T-helper 1 cell (primary cell): ENCODE measurements around the gene SHISA3.
"Not testable (repeated sequence)": the region's sequence is repeated elsewhere in the genome, so short reads cannot be mapped to it uniquely, and the experiment has no call there.

ENCODE experiments used
- DNase-seq, 5 donors: peaks; one replicate each; pipeline ENCODE4 v3.0.0-alpha.2; 2012 to 2020
- total RNA-seq, 4 donors: gene quantifications; one replicate each; lab custom pipeline; 2026; lab: John Stamatoyannopoulos, UW

SHISA3 gene
- 0 to 0.12 (median 0) reads per million in 4 donors for total RNA-seq

DNA sequence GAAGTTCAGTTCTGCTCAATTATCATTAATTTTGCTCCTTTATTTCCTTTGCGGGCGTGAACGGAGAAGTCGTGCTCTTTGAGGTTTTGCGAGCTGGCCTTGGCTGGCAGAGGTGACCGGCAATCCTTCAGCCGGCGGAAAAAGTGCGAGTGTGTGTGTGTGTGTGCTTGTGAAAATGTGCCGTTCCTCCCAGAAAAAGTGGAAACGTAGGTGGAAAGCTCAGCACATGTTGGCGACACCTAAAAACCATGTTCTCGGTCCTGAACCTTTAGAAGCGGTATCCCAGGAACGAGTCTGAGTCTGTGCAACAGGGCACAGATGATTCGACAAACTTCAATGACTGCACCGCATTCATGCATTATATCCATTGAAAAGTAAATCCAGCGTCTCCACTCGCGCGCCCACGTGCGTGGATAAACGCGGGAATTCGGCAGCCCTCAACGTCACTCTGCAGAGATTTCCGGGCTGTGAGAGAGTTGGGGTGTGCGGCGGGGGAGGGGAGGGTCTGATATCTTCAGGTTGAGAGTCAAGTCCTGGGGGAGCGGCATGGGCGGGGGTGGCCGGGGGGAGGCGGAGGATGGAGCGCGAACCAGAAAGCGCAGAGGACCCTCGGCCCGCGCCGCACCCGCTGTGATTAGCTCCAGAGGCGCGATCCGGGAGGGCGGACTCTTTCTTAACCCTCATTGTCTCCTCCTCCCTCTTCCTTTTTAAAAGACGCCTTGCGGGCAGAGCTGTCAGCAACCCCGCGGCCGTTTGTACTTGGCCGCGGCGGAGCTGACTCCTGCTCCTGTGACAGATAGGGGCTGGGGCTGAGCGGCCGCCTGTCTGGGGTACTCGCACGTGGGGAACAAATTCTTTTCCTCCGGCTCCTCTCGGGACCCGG is at the start of gene SHISA3:
SHISA3 (plus strand) TSS at position 737 of the 883 bp plus-strand sequence. CDS start 569 bp downstream, outside the sequence.
- DNase-seq, result peak in 1 of 5 donors; percentile 41

DNA sequence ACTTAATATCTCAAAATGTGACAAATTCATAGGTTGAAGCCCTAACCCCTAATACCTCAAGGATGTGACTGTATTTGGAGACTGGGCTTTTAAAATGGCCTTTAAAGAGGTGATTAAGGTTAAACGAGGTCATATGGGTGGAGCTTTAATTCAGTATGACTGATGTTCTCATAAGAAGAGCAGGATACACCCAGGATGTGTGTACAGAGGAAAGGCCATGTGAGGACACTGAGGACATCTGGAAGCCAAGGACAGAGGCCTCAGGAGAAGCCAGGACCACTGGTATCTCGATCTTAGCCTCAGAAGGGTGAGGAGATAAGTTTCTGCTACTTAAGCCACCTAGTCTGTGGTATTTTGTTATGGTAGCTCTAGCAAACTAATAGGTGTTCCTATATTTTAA is 49.0 kb upstream of the SHISA3 start:
- no peak for DNase-seq

DNA sequence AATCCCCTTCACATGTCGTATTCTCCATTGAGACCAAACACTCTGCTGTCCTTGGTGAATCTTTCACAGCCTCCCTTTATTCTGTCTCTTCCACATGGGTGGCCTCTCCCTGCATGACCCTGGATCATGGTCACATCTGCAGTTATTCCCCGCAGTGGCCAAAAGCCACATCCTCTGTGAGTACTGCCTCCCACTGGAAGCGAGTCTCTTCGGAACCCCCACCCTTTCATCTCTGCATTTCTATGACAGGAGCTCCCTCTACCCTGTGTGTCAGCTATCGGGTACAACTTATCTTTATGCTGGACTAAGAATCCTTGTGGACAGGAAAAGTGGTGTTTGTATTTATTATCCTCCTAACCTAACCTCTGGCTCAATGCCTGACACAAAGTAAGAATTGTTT is 48.6 kb upstream of the SHISA3 start:
- no peak for DNase-seq

DNA sequence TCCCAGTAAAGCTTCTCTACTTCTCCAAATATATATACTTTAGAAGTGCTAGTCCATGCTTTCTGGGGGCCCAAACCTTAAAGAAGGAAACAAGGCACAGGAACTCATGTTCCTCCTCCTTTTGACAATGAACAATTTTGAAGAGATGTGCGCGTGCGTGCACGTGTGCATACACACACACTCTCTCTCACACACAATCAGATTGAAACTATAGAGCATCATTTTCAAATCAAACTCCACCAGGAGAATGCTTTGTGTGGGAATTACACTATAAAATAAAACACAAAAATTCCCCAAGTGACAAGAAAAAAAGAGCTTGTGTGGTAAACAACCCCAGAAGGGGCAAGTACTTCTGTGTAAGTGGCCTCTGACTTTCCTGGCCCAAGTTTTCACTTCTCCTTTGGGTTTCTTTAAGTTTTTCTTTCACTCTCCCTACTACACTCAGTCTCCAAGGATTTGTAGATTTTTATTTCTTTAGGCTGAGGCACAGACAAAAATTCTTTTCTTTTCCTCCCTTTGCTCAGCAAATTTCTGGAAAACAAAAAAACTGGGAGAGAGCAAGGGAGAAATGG is 46.6 kb upstream of the SHISA3 start:
- DNase-seq, result no peak

DNA sequence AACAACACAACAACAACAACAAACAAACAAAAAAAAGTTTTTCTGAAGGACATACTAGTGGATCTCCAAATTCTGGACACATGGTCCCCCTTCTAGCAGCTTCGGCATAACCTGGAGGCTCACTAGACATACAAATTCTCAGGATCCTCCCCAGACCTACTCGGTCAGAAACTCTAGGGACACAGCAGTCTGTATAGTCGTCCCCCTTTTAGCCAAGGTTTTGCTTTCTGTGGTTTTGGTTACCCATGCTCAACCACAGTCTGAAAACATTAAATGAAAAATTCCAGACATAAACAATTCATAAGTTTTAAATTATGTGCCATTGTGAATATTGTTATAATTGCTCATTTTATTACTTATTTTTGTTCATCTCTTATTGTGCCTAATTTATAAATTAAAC is 45.2 kb upstream of the SHISA3 start:
- no peak for DNase-seq

DNA sequence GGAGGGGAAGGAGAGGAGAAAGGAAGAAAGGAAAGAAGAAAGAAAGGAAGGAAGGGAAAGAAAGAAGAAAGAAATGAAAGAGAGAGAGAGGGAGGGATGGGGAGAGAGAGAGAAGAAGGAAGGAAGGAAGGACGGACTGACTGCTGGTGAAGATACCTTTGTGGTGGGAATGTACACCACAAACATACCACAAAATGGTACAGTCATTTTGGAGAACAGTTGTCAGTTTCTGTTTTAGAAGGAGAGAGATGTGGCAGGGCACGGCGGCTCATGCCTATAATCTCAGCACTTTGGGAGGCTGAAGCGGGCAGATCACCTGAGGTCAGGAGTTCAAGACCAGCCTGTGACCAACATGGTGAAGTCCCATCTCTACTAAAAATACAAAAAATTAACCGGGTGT is 40.0 kb upstream of the SHISA3 start:
- peak in 1 of 5 donors; percentile 17 for DNase-seq

DNA sequence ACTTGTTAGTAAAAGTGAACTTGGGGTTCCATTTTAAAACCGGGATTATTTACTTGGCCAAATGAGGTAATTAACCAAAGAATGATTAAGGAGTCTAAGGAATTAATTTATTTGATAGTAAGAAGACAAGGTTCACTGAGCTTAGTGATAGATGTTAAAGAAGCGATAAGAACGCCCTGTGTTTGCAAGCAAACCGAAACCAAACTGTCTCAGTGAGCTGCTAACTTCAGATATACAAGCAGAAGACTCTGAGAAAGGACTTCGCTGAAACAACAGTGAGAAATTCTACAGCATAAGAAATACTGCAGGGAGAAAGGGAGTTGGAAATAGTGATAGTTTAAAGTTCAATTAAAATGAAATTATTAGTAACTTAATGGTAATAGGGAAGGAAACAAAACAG is 37.6 kb upstream of the SHISA3 start:
- no peak for DNase-seq

DNA sequence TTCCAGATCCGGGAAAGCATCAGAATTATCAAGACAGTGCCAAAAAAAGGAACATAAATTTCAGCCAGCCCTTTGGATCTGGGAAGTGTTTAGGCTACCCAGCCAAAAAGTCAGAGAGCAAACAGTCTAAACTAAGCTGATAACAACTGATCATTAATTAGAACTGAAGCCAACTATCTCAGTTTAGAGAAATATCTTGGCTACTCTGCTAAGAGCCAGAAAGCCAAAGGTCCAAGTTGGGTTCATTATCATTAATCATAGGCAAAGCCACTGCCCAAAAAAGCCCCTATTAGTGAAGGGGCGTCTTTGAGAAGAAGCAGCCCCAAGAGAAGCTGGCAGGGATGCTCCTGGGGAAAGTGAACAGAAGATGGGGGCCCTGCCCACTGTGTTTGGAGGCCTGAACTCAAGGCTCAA is 37.0 kb upstream of the SHISA3 start:
- no peak for DNase-seq

DNA sequence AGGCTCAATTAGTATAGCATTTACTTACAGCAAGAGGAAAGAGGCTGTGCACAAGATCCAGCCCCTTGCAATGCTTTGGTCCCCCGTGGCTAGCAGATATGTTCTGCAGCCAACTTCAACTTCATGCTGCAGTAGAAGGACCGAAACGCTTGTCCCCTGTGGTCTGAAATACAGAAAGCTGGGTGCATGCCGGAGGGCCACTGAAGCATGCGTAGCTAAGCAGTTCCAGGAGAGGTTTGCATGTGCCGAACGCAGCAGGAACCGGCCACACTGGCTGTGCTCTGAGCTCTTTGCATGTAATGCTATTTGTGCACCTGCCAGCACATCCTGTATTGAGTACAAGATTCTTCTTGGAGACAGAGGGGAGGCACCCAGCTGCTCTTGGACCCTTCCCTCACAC is 35.8 kb upstream of the SHISA3 start:
- no peak for DNase-seq

DNA sequence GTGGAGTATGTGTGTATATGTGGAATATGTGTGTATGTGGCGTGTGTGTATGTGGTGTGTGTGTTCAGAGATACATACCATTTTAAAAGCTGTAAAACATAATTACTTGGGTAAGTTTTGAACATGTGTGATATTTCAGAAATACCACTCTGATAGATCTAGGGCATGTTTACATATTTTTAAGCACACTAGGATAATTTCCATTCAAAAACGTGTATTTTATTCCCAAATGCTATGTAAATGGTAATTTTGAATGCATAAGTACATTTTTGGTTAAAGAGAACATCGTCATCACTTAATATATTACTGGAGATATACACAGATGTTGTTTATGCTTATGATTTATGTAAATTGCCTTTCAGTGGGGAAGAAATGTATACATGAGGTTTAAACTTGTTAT is 34.7 kb upstream of the SHISA3 start:
- DNase-seq, result no peak

DNA sequence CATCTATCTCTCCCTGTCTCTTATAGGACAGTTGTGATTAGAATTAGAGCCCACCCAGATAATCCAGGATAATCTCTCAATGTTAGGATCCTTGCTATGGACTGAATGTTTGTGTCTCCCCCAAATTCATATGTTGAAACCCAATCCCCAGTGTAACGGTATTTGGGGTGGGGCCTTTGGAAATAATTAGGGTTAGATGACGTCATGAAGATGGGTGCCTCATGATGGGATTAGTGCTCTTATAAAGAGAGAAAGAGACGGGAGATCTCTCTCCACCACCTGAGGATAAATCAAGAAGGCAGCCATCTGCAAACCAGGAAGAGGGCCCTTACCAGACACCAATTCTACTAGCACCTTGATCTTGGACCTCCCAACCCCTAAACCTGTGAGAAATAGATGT is 33.7 kb upstream of the SHISA3 start:
- DNase-seq, result no peak

DNA sequence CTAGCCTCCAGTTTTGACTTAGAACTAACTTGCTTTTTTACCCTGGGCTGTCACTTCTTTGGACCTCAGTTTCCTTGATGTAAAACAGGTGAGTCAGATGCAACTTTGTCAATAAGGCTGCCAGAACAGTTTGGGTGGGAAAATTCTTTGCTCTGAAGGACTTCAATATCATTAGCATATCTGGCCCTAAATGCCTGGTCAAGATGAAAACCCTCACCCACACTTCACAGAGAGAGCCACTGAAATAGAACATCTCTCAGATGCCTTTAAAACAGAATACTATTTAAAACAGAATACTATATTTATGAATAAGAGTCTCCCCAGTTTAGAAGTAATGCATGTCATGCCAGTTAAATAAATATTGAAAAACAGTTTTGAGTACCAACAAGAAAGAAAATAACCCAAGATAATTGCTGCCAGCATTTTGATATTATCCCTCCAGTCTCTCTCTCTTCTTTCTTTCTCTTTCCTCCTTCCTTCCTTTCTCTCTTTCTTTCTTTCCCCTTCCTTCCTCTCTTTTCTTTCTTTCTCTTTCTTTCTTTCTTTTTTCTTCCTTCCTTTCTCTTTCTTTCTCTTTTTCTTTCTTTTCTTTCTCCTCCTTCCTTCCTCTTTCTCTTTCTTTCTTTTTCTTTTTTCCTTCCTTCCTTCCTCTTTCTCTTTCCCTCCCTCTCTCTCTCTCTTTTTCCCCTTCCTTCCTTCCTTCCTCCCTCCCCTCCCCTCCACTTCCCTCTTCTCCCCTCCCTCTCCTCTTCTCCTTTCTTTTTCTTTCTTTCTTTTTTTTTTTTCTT is 32.8 kb upstream of the SHISA3 start:
- no peak for DNase-seq

DNA sequence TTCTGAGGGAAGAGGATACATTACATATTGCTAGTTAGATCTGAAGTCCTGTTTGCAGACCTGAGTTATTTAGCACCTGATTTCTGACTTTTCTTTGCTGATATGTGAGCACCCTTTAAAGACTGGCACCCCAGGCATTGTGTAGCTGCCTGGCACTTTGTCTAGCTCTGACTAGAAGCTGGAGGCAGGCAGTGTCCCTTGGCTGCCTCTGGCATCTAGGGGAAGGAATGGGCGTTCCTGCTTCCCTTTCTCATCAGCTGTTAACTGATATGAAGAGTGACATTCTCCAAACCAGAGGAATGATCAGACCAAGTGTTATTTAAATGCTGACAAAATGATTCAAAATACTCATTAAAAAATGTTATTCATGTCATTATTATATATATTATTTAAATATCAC is 30.3 kb upstream of the SHISA3 start:
- no peak for DNase-seq

DNA sequence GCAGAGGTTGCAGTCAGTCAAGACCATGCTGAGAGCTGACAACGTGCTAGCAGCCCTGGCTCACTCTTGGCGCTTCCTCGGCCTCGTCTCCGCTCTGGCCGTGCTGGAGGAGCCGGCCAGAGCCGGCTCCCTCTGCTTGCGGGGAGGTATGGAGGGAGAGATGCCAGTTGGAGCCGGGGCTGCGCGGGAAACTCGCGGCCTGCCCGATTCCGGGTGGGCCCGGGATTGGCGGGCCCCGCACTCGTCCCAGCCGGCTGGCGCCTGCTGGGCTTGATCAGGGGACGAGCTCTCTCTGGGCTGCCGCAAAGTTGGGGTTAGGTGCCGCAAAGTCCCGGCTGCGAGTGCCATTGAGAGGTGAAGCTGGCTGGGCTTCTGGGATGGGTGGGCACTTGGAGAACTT is 27.8 kb upstream of the SHISA3 start:
- DNase-seq, result no peak

DNA sequence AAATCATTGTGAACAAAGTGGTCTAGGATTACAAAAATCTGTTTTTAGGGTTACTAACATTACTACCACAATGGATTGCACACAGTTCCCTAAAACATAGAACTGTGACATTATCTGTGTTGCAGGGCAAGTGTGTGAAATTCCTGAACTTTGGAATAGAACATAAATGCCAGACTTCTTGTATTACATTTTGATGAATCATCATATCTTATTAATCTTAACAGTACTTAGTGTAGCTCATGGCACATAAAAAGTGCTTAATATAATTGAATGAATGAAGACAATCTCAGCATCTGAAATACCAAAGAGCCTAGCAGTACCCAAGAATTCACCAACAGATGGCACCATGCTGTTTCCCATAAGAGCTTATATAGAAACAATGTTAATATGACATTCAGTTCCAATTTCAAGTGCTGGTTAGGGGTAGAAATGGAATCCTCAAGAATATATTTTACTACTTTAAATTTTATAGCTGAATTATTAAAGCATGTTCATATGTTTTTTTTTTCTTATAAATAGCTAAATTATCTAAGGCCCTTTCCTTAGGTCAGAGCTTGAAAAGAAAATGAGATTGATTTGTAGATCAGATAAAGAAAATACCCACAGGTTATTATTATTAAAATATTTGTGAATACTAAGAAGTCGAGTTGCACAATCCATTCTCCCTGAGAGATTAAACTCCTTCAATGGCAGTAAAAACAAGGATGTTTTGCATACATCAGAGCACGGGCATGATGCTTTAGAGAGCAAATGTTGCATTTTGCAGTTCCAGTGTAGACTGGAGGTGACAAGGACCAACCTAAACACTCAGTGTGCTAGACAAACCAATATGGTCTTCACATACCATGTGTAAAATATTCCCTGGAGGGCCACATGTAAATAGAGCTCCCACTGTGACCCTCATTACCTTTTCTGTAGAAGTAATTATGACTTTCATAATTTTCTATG is 25.7 kb upstream of the SHISA3 start:
- DNase-seq, result peak in 1 of 5 donors; percentile 10

DNA sequence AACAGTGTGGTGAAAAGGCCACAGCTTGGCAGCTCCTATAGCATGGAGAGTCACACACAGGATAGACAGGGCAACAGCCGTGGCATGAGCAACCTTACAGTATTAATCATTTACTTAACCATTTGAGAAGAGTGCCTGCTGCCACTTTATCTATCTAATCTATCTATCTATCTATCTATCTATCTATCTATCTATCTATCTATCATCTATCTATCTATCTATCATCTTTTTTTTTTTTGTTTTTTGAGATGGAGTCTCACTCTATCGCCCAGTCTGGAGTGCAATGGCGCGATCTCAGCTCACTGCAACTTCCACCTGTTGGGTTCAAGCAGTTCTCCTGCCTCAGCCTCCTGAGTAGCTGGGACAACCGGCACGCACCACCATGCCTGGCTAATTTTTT is 25.0 kb upstream of the SHISA3 start:
- DNase-seq, result not testable (repeated sequence)

DNA sequence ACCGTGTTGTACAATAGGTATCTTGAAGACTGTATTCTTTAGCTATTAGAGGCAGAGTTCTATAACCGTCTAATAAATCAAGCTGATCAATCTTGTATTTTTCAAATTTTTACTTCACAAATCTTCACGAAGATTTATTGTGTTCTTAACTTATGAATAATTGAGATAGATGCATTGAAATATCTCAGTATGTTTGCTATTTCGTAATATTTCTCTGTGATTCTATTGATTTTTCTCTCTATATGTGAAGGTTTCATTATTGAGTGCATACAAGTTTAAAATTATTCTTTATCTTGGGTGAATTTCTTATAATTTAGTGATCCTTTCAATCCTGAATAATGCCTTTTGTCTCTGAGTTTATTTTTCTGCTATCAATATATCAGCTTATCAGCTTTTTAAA is 19.8 kb upstream of the SHISA3 start:
- DNase-seq, result no peak

DNA sequence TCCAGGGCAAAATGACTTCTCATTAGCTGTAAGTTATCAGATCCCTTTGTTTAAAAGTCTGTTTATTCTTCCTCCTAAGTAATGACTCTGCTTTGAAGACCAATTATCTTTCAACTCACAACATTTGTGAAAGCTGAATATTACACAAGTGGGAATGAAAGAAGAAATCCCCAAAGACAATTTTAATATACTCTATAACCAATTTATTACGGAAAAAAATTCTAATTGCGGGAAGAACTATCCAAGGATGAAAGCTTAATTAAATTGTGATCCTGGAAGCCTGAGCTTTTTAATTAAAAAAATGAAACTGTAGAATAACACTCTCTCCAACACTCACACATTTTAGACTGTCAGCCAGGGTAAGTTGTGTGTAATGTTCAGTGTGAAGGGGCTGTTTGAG is 15.6 kb upstream of the SHISA3 start:
- DNase-seq, result no peak

DNA sequence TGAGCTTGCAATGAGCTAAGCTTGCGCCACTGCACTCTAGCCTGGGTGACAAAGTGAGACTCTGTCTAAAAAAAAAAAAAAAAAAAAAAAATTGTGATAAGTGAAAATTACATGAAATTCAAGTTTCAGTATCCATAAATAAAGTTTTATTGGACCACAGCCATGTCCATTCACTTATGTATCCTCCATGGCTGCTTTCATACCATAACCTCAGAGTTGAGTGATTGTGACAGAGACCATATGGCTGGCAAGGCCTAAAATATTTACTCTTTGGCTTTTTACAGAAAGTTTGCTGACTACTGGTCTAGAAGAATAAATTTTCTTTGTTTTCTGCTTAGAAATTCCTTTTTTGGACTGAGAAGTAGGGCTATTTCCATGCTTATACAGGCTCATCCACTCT is 11.8 kb upstream of the SHISA3 start:
- no peak for DNase-seq

DNA sequence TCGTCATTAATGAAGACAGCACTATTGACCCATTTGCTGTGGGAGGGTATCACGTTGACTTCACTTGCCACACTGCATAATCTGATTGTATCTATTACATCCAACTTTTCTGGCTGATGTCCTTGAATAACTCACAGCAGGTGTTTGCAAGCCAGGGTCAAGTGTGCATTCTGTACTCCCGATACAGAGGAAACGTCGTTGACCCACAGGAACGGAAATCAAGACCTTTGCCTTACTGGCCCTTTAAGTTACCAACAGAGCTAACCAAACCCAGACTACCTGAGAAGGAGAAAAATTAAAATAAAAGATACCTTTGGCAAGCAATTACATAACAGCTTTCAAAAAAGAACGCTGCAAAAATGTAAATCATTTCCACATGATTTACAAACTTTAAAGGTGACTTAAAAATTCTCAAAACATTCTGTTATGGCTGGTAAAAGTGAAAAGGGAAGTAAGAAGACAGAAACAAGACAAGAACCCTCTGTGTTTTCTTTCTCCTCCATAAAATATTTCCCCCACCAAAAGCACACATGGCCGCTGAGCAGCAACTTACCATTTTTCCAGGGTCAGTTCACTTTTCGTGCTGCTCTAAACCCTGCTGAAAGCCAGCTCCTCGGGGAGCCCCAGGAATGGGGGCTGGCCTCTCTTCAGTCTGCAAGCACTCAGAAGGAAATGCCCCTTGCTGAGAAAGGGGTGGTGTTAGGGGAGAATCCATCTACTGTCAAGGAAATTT is 6.5 kb upstream of the SHISA3 start:
- no peak for DNase-seq

DNA sequence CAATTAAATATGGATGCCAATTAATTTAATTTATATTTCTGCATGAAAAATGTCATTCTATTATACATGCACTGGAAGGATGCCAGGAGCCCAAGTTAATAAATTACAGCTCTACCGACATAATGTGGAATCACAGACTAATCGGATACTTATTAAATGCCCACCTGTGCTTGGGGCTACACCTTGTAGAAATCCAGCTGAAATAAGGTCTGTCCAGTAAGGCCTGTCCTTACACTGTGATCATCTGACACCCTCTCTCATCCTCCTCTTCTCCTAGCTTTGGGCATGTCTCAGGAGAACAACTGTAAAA is 6.0 kb upstream of the SHISA3 start:
- DNase-seq, result no peak

DNA sequence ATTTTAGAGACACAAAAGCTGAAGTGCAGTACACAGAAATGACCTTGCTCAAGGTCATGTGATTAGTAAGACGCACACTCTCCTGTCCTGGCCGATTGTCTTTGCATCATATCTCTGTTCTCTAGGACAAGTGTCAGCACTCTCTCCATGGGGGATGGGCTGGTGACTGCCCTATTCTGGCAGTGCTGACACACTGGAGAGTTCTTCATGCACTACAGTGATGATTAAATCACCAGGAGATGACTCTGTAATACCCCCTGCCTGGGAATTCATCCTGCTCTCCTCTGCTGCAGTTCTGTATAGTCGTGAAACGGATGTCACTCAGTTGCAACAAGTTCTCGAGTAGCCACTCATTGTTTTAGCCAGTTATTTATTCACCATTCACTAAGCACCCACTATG is 5.3 kb upstream of the SHISA3 start:
- DNase-seq, result no peak
